Epithelial cell of esophagus (primary cell): Measurements from ENCODE around the gene SRGAP1.

ENCODE experiments used
- DNase-seq: peaks from one replicate; pipeline ENCODE4 v3.0.0; 2010; ENCODE audit warnings: low read depth
- H3K4me3 ChIP-seq: 2 replicates; pipeline ENCODE4 v1.5.1; 2011; ENCODE audit warnings: mild to moderate bottlenecking, low read length, control low read depth
- CTCF ChIP-seq: IDR thresholded peaks from 2 replicates; pipeline ENCODE4 v1.5.1; 2011; ENCODE audit warnings: low read depth, mild to moderate bottlenecking, low read length, control low read depth, inconsistent platforms; ENCODE audit not compliant: insufficient read depth; ENCODE audit errors: missing control alignments

Gene SRGAP1

GRCh38 chr12:63976902-63977395 is 132.4 kb downstream of the SRGAP1 start:
- no peak for TF ChIP-seq CTCF
- no peak overlapping the region for H3K4me3 ChIP-seq
- DNase-seq, result no peak

GRCh38 chr12:63977441-63977840 is 132.9 kb downstream of the SRGAP1 start:
- no peak for DNase-seq
- no peak overlapping the region for H3K4me3 ChIP-seq
- no peak for TF ChIP-seq CTCF

GRCh38 chr12:63978519-63978918 is 134.0 kb downstream of the SRGAP1 start:
- H3K4me3 ChIP-seq, result no peak overlapping the region
- TF ChIP-seq CTCF, result no peak
- DNase-seq, result peak; percentile 93

GRCh38 chr12:63980211-63980610 is 135.7 kb downstream of the SRGAP1 start:
- DNase-seq, result no peak
- TF ChIP-seq CTCF, result no peak
- H3K4me3 ChIP-seq, result no peak overlapping the region

- no peak for TF ChIP-seq CTCF
- no peak for DNase-seq
- no peak overlapping the region for H3K4me3 ChIP-seq
Measured at GRCh38 chr12:63981343-63981742, 136.8 kb downstream of the SRGAP1 start.

GRCh38 chr12:63982604-63983295 is 138.2 kb downstream of the SRGAP1 start:
- TF ChIP-seq CTCF, result no peak
- no peak overlapping the region for H3K4me3 ChIP-seq
- DNase-seq, result no peak

GRCh38 chr12:63985456-63985855 is 141.0 kb downstream of the SRGAP1 start:
- TF ChIP-seq CTCF, result no peak
- H3K4me3 ChIP-seq, result no peak overlapping the region
- DNase-seq, result no peak
